ENCODE measurements around the gene TBX6. TPM values are rescaled to one million over a fixed set of nuclear protein-coding genes. Genes with fewer than 3 reads are reported as not detected.

The TBX6 gene
- total RNA-seq, 1 experiment from 2014 or later, result 0.46 TPM

DNA sequence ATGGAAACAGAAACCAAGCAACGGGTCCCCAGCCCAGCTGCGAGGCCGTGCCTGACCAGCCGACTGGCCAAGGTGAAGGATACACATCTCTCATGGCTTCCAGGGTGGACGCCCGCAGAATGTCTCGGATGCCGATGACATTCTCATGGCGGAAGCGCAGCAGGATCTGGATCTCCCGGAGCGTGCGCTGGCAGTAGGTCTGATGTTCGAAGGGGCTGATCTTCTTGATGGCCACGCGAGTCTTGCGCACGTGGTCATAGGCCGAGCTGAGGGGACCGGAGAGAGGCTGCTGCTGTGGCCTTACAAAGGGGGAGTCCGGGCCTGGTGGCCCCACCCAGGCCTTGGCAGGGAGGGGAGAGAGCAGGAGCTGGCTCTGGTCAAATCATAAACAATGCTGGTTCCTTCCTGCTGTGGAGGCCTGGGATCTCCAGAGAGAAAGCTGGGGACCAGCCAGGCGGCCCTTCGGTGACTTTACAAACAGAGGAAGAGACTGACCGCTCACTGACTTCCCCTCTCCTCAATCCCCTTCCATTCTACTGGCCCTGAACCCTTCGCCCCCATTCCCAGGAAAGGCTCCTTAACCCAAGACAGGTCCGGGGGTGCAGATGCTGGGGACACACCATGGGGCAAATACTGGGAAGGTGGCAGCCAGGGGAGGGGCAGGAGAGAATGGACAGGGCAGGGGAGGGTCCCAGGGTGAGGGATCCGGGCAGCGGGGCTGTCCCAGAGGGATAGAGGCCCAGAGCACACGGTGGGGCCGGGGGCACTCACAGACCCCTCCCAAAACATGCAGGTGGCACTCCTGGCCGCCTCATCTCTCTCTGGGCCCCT lies 30.2 kb upstream of the TBX6 start:
- DNase-seq (ENCODE audit: low read depth, low spot score), result no peak
- Histone ChIP-seq H3K4me1 (ENCODE audit: control insufficient read depth, insufficient read depth, low read length) (peaks cover 21% of the 10 kb centered on the region), H3K27me3 (ENCODE audit: control insufficient read depth, insufficient read depth, low read length) (no peaks in the 10 kb centered on the region), H3K4me3 (ENCODE audit: low read depth in 2 of 2, low read length in 2 of 2) (peak overlapping the region; percentile 60 to 78), H3K27ac (ENCODE audit: low read length) (peak overlapping the region; percentile 72), H3K9me3 (ENCODE audit: control insufficient read depth, insufficient read depth, low read depth, low read length) (no peaks in the 10 kb centered on the region), H3K36me3 (ENCODE audit: control insufficient read depth, insufficient read depth, low read length) (no peaks in the 10 kb centered on the region; the same call in 1 of the 2 replicates)
- peak; percentile 15; the same call in 1 of the 2 replicates for ATAC-seq
- TF ChIP-seq SIN3A (IDR thresholded peaks at IDR 0.05; ENCODE audit: borderline replicate concordance, insufficient read depth, low read depth, low read length) (no peak), POLR2AphosphoS5 (IDR thresholded peaks at IDR 0.05; ENCODE audit: low read depth, low read length) (no peak), TCF7L2 (IDR thresholded peaks at IDR 0.05; ENCODE audit: low read depth, low read length) (no peak)
- TF ChIP-seq, protein P1, sequence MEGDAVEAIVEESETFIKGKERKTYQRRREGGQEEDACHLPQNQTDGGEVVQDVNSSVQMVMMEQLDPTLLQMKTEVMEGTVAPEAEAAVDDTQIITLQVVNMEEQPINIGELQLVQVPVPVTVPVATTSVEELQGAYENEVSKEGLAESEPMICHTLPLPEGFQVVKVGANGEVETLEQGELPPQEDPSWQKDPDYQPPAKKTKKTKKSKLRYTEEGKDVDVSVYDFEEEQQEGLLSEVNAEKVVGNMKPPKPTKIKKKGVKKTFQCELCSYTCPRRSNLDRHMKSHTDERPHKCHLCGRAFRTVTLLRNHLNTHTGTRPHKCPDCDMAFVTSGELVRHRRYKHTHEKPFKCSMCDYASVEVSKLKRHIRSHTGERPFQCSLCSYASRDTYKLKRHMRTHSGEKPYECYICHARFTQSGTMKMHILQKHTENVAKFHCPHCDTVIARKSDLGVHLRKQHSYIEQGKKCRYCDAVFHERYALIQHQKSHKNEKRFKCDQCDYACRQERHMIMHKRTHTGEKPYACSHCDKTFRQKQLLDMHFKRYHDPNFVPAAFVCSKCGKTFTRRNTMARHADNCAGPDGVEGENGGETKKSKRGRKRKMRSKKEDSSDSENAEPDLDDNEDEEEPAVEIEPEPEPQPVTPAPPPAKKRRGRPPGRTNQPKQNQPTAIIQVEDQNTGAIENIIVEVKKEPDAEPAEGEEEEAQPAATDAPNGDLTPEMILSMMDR (IDR thresholded peaks at IDR 0.05), result no peak
- TF ChIP-seq, protein P2, sequence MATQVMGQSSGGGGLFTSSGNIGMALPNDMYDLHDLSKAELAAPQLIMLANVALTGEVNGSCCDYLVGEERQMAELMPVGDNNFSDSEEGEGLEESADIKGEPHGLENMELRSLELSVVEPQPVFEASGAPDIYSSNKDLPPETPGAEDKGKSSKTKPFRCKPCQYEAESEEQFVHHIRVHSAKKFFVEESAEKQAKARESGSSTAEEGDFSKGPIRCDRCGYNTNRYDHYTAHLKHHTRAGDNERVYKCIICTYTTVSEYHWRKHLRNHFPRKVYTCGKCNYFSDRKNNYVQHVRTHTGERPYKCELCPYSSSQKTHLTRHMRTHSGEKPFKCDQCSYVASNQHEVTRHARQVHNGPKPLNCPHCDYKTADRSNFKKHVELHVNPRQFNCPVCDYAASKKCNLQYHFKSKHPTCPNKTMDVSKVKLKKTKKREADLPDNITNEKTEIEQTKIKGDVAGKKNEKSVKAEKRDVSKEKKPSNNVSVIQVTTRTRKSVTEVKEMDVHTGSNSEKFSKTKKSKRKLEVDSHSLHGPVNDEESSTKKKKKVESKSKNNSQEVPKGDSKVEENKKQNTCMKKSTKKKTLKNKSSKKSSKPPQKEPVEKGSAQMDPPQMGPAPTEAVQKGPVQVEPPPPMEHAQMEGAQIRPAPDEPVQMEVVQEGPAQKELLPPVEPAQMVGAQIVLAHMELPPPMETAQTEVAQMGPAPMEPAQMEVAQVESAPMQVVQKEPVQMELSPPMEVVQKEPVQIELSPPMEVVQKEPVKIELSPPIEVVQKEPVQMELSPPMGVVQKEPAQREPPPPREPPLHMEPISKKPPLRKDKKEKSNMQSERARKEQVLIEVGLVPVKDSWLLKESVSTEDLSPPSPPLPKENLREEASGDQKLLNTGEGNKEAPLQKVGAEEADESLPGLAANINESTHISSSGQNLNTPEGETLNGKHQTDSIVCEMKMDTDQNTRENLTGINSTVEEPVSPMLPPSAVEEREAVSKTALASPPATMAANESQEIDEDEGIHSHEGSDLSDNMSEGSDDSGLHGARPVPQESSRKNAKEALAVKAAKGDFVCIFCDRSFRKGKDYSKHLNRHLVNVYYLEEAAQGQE (IDR thresholded peaks at IDR 0.05; ENCODE audit: insufficient read depth in 1 of 2, low read depth in 2 of 2, low read length in 1 of 2), result no peak
- CTCF ChIA-PET, result no interaction called here
- in situ Hi-C loops (cut with HindIII; ENCODE audit: low pct_unique_long_range_greater_than_20kb, low sequenced_read_pairs) (no loop called here), intact Hi-C loops (cut with micrococcal nuclease; ENCODE audit: unreplicated experiment) (no loop called here)
- POLR2A ChIA-PET, result no interaction called here
- no TSS peak for BruUV-seq (replicated peaks)

DNA sequence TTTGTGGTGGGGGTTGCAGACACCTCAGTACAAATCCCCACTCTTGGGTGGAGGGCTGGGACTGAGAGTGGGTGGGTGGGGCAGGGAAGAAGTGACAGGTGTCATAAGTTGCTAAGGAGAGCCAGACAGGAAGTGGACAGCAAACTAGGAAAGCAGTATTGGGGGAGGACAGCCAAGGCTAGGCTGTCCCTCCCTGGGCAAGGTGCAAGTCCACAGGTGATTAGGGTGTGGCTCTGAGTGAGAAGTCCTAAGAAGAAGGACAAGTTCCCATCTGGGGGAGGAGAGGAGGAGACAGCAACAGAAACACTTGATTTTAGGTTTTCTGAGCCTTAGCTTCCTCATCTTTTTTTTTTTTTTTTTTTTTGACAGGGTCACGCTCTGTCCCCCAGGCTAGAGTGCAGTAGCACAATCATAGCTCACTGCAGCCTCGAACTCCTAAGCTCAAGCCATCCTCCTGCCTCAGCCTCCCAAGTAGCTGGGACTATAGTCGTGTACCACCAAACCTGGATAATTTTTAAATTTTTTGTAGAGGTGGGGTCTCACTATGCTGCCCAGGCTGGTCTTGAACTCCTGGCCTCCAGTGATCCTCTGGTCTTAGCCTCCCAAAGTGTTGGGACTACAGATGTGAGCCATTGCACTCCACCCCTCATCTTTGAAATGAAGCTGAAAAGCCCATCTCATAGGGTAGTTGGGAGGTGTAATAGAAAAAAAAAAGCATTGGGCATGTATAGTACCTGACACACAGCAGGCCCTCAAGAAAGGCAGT lies 28.8 kb upstream of the TBX6 start:
- Histone ChIP-seq H3K4me3 (ENCODE audit: low read depth in 2 of 2, low read length in 2 of 2) (no peak overlapping the region), H3K4me1 (ENCODE audit: control insufficient read depth, insufficient read depth, low read length) (peaks cover 21% of the 10 kb centered on the region), H3K36me3 (ENCODE audit: control insufficient read depth, insufficient read depth, low read length) (no peaks in the 10 kb centered on the region; the same call in 1 of the 2 replicates), H3K9me3 (ENCODE audit: control insufficient read depth, insufficient read depth, low read depth, low read length) (no peaks in the 10 kb centered on the region), H3K27ac (ENCODE audit: low read length) (no peak overlapping the region), H3K27me3 (ENCODE audit: control insufficient read depth, insufficient read depth, low read length) (no peaks in the 10 kb centered on the region)
- in situ Hi-C loops (cut with HindIII; ENCODE audit: low pct_unique_long_range_greater_than_20kb, low sequenced_read_pairs) (no loop called here), intact Hi-C loops (cut with micrococcal nuclease; ENCODE audit: unreplicated experiment) (no loop called here)
- TF ChIP-seq SIN3A (IDR thresholded peaks at IDR 0.05; ENCODE audit: borderline replicate concordance, insufficient read depth, low read depth, low read length) (no peak), TCF7L2 (IDR thresholded peaks at IDR 0.05; ENCODE audit: low read depth, low read length) (no peak), POLR2AphosphoS5 (IDR thresholded peaks at IDR 0.05; ENCODE audit: low read depth, low read length) (no peak)
- TF ChIP-seq, protein P1 (IDR thresholded peaks at IDR 0.05), result no peak
- TF ChIP-seq, protein P2 (IDR thresholded peaks at IDR 0.05; ENCODE audit: insufficient read depth in 1 of 2, low read depth in 2 of 2, low read length in 1 of 2), result no peak
- no TSS peak for BruUV-seq (replicated peaks)
- ChIA-PET CTCF (interaction anchor here (0.7 kb wide), 1 partner anchor 292 kb away, joined by 8 read pairs; no protein-coding TSS in a partner anchor), POLR2A (interaction anchor here (0.6 kb wide), 1 partner anchor 255 kb away, joined by 3 read pairs; no protein-coding TSS in a partner anchor)
- ATAC-seq (no peak), DNase-seq (ENCODE audit: low read depth, low spot score) (no peak)
